Measurements from ENCODE around the gene CHCHD10. TPM values are rescaled to one million over a fixed set of nuclear protein-coding genes. Genes with fewer than 3 reads are reported as not detected.

Gene CHCHD10
- total RNA-seq, 1 experiment from 2014 or later = 155 TPM

- H3K4me1 Mint-ChIP-seq (ENCODE audit: low read depth, unreplicated experiment) = peaks cover 11% of the 10 kb centered on the region
- no TSS peak for BruUV-seq (replicated peaks)
- peaks cover 24% of the 10 kb centered on the region for H3K36me3 Mint-ChIP-seq (ENCODE audit: insufficient read depth, unreplicated experiment)
- H3K4me3 Mint-ChIP-seq (ENCODE audit: low read depth, unreplicated experiment) = peak overlapping the region; percentile 87
- TF ChIP-seq, protein P1, sequence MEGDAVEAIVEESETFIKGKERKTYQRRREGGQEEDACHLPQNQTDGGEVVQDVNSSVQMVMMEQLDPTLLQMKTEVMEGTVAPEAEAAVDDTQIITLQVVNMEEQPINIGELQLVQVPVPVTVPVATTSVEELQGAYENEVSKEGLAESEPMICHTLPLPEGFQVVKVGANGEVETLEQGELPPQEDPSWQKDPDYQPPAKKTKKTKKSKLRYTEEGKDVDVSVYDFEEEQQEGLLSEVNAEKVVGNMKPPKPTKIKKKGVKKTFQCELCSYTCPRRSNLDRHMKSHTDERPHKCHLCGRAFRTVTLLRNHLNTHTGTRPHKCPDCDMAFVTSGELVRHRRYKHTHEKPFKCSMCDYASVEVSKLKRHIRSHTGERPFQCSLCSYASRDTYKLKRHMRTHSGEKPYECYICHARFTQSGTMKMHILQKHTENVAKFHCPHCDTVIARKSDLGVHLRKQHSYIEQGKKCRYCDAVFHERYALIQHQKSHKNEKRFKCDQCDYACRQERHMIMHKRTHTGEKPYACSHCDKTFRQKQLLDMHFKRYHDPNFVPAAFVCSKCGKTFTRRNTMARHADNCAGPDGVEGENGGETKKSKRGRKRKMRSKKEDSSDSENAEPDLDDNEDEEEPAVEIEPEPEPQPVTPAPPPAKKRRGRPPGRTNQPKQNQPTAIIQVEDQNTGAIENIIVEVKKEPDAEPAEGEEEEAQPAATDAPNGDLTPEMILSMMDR (IDR thresholded peaks at IDR 0.05; ENCODE audit: unreplicated experiment) = no peak
- DNase-seq = no peak
- CTCF ChIA-PET = interaction anchor here (0.6 to 1.0 kb wide), 3 partner anchors 49 to 90 kb away, joined by 3 to 6 read pairs (median 4); partner anchors contain the start of gene SLC2A11
- H3K27ac Mint-ChIP-seq (ENCODE audit: unreplicated experiment) = no peak overlapping the region
- H3K27me3 Mint-ChIP-seq (ENCODE audit: unreplicated experiment) = no peaks in the 10 kb centered on the region
- no peaks in the 10 kb centered on the region for H3K9me3 Mint-ChIP-seq (ENCODE audit: low read depth, unreplicated experiment)
- intact Hi-C loops (cut with micrococcal nuclease; ENCODE audit: unreplicated experiment) = loop anchor here (5.0 kb wide), 1 partner anchor 80 kb away; no protein-coding TSS in a partner anchor
These were observed 484 bp downstream of the CHCHD10 start for GRCh38 chr22:23767303-23767672.

GRCh38 chr22:23764899-23765881, 2.6 kb downstream of the CHCHD10 start:
- Mint-ChIP-seq H3K27me3 (ENCODE audit: unreplicated experiment) (no peaks in the 10 kb centered on the region), H3K9me3 (ENCODE audit: low read depth, unreplicated experiment) (no peaks in the 10 kb centered on the region), H3K27ac (ENCODE audit: unreplicated experiment) (peak overlapping the region; percentile 68), H3K36me3 (ENCODE audit: insufficient read depth, unreplicated experiment) (peaks cover 27% of the 10 kb centered on the region), H3K4me3 (ENCODE audit: low read depth, unreplicated experiment) (peak overlapping the region; percentile 87), H3K4me1 (ENCODE audit: low read depth, unreplicated experiment) (peaks cover 11% of the 10 kb centered on the region)
- TF ChIP-seq, protein P1 (IDR thresholded peaks at IDR 0.05; ENCODE audit: unreplicated experiment) = no peak
- intact Hi-C loops (cut with micrococcal nuclease; ENCODE audit: unreplicated experiment) = loop anchor here (5.0 kb wide), 1 partner anchor 82 kb away; no protein-coding TSS in a partner anchor
- no peak for DNase-seq
- CTCF ChIA-PET = no interaction called here
- no TSS peak for BruUV-seq (replicated peaks)

DNA sequence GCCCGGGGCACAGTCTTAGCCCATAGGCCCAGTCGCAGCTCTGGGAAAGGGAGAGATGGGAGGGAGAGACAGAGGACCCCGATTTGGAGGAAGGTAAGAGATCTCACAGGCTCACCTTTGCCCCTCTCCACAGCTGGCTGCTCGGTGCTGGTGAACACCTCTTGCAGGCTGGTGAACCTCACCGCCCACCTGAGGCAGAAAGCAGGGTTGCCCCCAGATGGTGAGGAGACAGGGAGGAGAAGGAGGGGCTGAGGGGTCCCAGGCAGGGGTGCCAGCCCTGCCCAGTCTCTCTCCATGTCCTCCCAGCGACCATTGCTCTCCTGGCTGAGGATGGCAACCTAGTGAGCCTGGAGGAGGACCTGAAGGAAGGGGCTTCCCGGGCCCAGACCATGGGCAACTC, 3.8 kb downstream of the CHCHD10 start:
- Mint-ChIP-seq H3K4me3 (ENCODE audit: low read depth, unreplicated experiment) (no peak overlapping the region), H3K27ac (ENCODE audit: unreplicated experiment) (no peak overlapping the region), H3K27me3 (ENCODE audit: unreplicated experiment) (no peaks in the 10 kb centered on the region), H3K36me3 (ENCODE audit: insufficient read depth, unreplicated experiment) (peaks cover 29% of the 10 kb centered on the region), H3K4me1 (ENCODE audit: low read depth, unreplicated experiment) (peaks cover 11% of the 10 kb centered on the region), H3K9me3 (ENCODE audit: low read depth, unreplicated experiment) (no peaks in the 10 kb centered on the region)
- CTCF ChIA-PET = no interaction called here
- intact Hi-C loops (cut with micrococcal nuclease; ENCODE audit: unreplicated experiment) = no loop called here
- DNase-seq = no peak
- no TSS peak for BruUV-seq (replicated peaks)
- TF ChIP-seq, protein P1 (IDR thresholded peaks at IDR 0.05; ENCODE audit: unreplicated experiment) = no peak

DNA sequence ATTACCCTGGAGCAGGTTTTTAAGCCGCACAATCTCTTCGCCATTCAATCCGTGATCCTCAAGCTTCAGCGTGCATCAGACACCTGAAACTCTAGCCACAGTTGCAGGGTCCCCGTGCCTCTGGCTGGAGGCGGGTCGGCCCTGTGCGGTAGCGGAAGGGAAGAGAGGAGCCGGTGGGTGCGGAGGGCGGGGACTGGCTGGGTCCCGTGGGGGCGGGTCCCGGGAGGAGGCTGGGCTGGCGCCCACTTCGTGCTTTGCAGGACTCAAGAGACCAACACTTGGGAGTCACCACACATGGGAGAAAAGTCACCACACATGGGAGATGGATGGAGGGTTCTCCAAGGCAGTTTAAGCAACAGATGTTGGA, 4.2 kb downstream of the CHCHD10 start:
- CTCF ChIA-PET = interaction anchor here (0.7 kb wide), 1 partner anchor 34 kb away, joined by 5 read pairs; no protein-coding TSS in a partner anchor
- H3K36me3 Mint-ChIP-seq (ENCODE audit: insufficient read depth, unreplicated experiment) = peaks cover 29% of the 10 kb centered on the region
- intact Hi-C loops (cut with micrococcal nuclease; ENCODE audit: unreplicated experiment) = no loop called here
- no TSS peak for BruUV-seq (replicated peaks)
- H3K27me3 Mint-ChIP-seq (ENCODE audit: unreplicated experiment) = no peaks in the 10 kb centered on the region
- H3K9me3 Mint-ChIP-seq (ENCODE audit: low read depth, unreplicated experiment) = no peaks in the 10 kb centered on the region
- H3K27ac Mint-ChIP-seq (ENCODE audit: unreplicated experiment) = no peak overlapping the region
- DNase-seq = no peak
- TF ChIP-seq, protein P1 (IDR thresholded peaks at IDR 0.05; ENCODE audit: unreplicated experiment) = no peak
- H3K4me3 Mint-ChIP-seq (ENCODE audit: low read depth, unreplicated experiment) = no peak overlapping the region
- H3K4me1 Mint-ChIP-seq (ENCODE audit: low read depth, unreplicated experiment) = peaks cover 11% of the 10 kb centered on the region

All from Calu3 (cell line).